Parathyroid adenoma (tissue), 2 donors: ENCODE data around the gene MXI1.

Experiments
- H2AFZ ChIP-seq: fragments of 300-600 bp; sonication (generic); one replicate; pipeline ENCODE4 v1.7.0; 2017; ENCODE audit warnings: antibody characterized with exemption, mild to moderate bottlenecking
- H3K27ac ChIP-seq: fragments of 300-600 bp; sonication (generic); one replicate; pipeline ENCODE4 v1.7.0; 2017
- H3K27me3 ChIP-seq: fragments of 300-600 bp; sonication (generic); one replicate; pipeline ENCODE4 v1.7.0; 2017; ENCODE audit warnings: low read length; ENCODE audit not compliant: control insufficient read depth, insufficient read depth
- H3K36me3 ChIP-seq: fragments of 300-600 bp; sonication (generic); one replicate; pipeline ENCODE4 v1.7.0; 2017; ENCODE audit warnings: low read length; ENCODE audit not compliant: control insufficient read depth, insufficient read depth
- H3K4me1 ChIP-seq: fragments of 300-600 bp; sonication (generic); one replicate; pipeline ENCODE4 v1.7.0; 2017; ENCODE audit warnings: control low read depth
- H3K4me2 ChIP-seq: fragments of 300-600 bp; sonication (generic); one replicate; pipeline ENCODE4 v1.7.0; 2017; ENCODE audit warnings: low read length
- H3K4me3 ChIP-seq: fragments of 300-600 bp; sonication (generic); one replicate; pipeline ENCODE4 v1.7.0; 2017; ENCODE audit warnings: low read depth, low read length
- H3K79me2 ChIP-seq: fragments of 300-600 bp; sonication (generic); one replicate; pipeline ENCODE4 v1.7.0; 2017; ENCODE audit warnings: control low read depth
- H3K9ac ChIP-seq: fragments of 300-600 bp; sonication (generic); one replicate; pipeline ENCODE4 v1.7.0; 2017; ENCODE audit warnings: mild to moderate bottlenecking
- H3K9me3 ChIP-seq: fragments of 300-600 bp; sonication (generic); one replicate; pipeline ENCODE4 v1.7.0; 2017; ENCODE audit warnings: low read length; ENCODE audit not compliant: control insufficient read depth
- TF ChIP-seq, protein P1 (sequence below): fragments of 300-600 bp; sonication (generic); IDR thresholded peaks from one replicate; pipeline ENCODE4 v1.7.0; 2017; ENCODE audit warnings: antibody characterized with exemption, mild to moderate bottlenecking
- donor health status: primary hyperparathyroidism.

The MXI1 gene

DNA sequence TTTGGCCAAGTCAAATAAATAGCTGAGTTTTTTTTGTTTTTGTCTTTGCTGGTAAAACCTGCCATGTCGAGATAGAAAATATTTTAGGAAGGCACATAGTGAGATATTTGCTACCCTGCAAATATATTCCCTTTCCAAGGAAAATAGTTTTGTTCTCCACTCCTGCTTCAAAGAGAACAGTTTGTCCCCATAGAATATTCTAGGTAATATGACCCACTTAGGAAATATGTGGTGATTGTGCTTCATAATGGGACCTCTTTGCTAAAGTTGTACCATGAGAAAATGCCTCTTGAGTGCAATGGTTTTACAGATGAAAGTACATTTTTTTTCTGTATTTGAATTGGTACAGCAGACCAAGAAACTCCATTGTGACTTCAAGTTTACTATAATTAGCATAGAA is 55.8 kb downstream of the MXI1 start:
- no peak overlapping the region for H3K4me2 ChIP-seq
- no peak overlapping the region for H3K9ac ChIP-seq
- H3K27me3 ChIP-seq, result no peaks in the 10 kb centered on the region
- H2AFZ ChIP-seq, result no peak overlapping the region
- H3K79me2 ChIP-seq, result no peaks in the 10 kb centered on the region
- no peak overlapping the region for H3K27ac ChIP-seq
- peaks cover 4% of the 10 kb centered on the region for H3K4me1 ChIP-seq
- TF ChIP-seq, protein P1, sequence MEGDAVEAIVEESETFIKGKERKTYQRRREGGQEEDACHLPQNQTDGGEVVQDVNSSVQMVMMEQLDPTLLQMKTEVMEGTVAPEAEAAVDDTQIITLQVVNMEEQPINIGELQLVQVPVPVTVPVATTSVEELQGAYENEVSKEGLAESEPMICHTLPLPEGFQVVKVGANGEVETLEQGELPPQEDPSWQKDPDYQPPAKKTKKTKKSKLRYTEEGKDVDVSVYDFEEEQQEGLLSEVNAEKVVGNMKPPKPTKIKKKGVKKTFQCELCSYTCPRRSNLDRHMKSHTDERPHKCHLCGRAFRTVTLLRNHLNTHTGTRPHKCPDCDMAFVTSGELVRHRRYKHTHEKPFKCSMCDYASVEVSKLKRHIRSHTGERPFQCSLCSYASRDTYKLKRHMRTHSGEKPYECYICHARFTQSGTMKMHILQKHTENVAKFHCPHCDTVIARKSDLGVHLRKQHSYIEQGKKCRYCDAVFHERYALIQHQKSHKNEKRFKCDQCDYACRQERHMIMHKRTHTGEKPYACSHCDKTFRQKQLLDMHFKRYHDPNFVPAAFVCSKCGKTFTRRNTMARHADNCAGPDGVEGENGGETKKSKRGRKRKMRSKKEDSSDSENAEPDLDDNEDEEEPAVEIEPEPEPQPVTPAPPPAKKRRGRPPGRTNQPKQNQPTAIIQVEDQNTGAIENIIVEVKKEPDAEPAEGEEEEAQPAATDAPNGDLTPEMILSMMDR, result no peak
- H3K9me3 ChIP-seq, result no peaks in the 10 kb centered on the region
- H3K36me3 ChIP-seq, result no peaks in the 10 kb centered on the region
- H3K4me3 ChIP-seq, result no peak overlapping the region

DNA sequence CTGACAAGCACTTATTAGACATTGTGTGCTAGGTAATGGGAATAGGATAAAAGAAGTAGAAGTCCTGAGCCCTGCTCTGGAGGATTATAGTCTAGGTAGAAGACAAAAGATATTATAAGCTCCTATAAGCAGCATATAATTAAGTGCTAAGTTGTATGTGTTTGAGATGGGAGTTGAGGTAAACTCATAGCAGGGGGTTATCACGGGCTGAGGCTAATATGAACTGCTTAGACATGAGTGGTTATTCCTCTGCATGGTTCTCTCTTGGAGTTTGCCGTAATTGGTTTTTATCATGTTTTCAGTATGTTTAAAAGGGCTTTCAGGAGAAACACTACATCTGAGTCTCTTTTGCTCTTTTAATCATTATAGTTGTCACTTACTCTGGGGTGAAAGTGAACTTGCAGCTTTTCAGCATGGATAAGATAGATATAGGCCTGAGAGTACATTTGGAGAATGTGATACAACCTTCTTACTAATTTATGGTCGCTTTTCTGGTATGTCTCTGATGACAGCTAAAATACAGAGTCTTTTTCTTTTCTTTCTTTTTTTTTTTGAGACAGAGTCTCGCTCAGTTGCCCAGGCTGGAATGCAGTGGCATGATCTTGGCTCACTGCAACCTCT is 58.3 kb downstream of the MXI1 start:
- Histone ChIP-seq H3K27me3 (no peaks in the 10 kb centered on the region), H3K27ac (no peak overlapping the region), H3K79me2 (no peaks in the 10 kb centered on the region), H3K4me3 (no peak overlapping the region), H3K9ac (no peak overlapping the region), H3K36me3 (no peaks in the 10 kb centered on the region), H3K4me2 (no peak overlapping the region), H2AFZ (no peak overlapping the region), H3K9me3 (no peaks in the 10 kb centered on the region), H3K4me1 (peaks cover 8% of the 10 kb centered on the region)
- TF ChIP-seq, protein P1, result no peak

DNA sequence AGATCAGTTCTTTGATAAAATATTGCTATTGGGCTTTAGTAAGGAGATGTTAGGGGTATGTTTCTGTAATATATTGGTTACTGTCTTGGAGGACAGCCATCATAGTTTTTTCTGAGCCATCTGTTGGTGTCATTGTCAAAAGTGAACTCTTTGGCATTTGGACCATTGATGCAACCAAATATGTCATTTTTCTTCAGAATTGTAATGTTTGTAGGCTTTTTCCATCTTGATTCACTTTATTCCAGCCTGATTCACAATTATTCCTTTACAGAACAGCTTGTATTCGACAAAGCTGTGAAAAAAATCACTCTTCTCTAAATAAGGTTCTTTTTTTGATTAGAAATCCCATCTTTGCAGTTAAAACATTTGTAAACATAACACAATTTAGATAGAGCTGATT is 59.9 kb downstream of the MXI1 start:
- no peaks in the 10 kb centered on the region for H3K27me3 ChIP-seq
- no peak overlapping the region for H3K9ac ChIP-seq
- peaks cover 8% of the 10 kb centered on the region for H3K4me1 ChIP-seq
- no peak overlapping the region for H3K4me2 ChIP-seq
- TF ChIP-seq, protein P1, result no peak
- peaks cover 6% of the 10 kb centered on the region for H3K79me2 ChIP-seq
- H2AFZ ChIP-seq, result no peak overlapping the region
- H3K4me3 ChIP-seq, result no peak overlapping the region
- no peak overlapping the region for H3K27ac ChIP-seq
- no peaks in the 10 kb centered on the region for H3K9me3 ChIP-seq
- no peaks in the 10 kb centered on the region for H3K36me3 ChIP-seq

DNA sequence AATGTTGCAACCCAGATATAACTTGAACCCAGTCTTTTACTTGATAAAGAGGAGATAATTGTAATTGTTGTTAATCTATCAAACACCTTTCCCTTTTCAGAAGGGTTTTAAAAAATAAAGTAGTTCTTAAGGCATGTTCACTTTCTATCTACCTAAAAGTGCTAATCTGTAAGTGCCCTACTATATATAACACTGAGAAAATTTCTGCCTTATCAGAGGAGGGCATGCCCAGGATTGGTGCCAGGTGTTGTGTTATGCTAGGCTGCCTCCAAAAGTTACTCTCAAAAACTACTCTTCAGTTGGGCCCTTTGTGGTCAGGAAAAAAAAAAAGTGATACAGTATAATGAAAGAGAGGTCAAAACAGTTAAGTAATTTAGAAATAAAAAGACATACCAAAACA is 61.0 kb downstream of the MXI1 start:
- H3K27me3 ChIP-seq, result no peaks in the 10 kb centered on the region
- H3K79me2 ChIP-seq, result peaks cover 6% of the 10 kb centered on the region
- TF ChIP-seq, protein P1, result no peak
- H3K36me3 ChIP-seq, result no peaks in the 10 kb centered on the region
- H2AFZ ChIP-seq, result no peak overlapping the region
- H3K4me3 ChIP-seq, result peak overlapping the region; percentile 27
- H3K4me2 ChIP-seq, result peak overlapping the region; percentile 52
- H3K9me3 ChIP-seq, result no peaks in the 10 kb centered on the region
- peaks cover 10% of the 10 kb centered on the region for H3K4me1 ChIP-seq
- H3K9ac ChIP-seq, result no peak overlapping the region
- H3K27ac ChIP-seq, result no peak overlapping the region

- TF ChIP-seq, protein P1, result no peak
- peaks cover 9% of the 10 kb centered on the region for H3K79me2 ChIP-seq
- H3K9me3 ChIP-seq, result no peaks in the 10 kb centered on the region
- H3K36me3 ChIP-seq, result no peaks in the 10 kb centered on the region
- no peak overlapping the region for H3K9ac ChIP-seq
- H3K4me1 ChIP-seq, result peaks cover 13% of the 10 kb centered on the region
- H3K27ac ChIP-seq, result peak overlapping the region; percentile 40
- no peaks in the 10 kb centered on the region for H3K27me3 ChIP-seq
- peak overlapping the region; percentile 52 for H3K4me2 ChIP-seq
- H2AFZ ChIP-seq, result no peak overlapping the region
- peak overlapping the region; percentile 27 for H3K4me3 ChIP-seq
These were observed 61.6 kb downstream of the MXI1 start for GRCh38 chr10:110268971-110269370.
